ENCODE data around the gene TMEM200A. TPM values are rescaled to one million over a fixed set of nuclear protein-coding genes. Genes with fewer than 3 reads are reported as not detected.

Gene TMEM200A
- total and polyA plus RNA-seq, 2 experiments from 2014 or later, result 23.0 to 32.9 TPM

- H3K9me3 ChIP-seq (ENCODE audit: low read depth), result no peaks in the 10 kb centered on the region
- H4K20me1 ChIP-seq (ENCODE audit: insufficient read depth, poor library complexity, severe bottlenecking), result no peaks in the 10 kb centered on the region
- H3K4me1 ChIP-seq (ENCODE audit: insufficient read depth), result peaks cover 5% of the 10 kb centered on the region
- H3K36me3 ChIP-seq (replicated peaks; ENCODE audit: insufficient read depth, low read depth), result no peaks in the 10 kb centered on the region
- peak overlapping the region; percentile 32 for H3K27ac ChIP-seq
- no peak for TF ChIP-seq EZH2phosphoT487 (IDR thresholded peaks at IDR 0.05; ENCODE audit: low read depth, severe bottlenecking, unreplicated experiment)
- no peak for TF ChIP-seq CTCF (IDR thresholded peaks at IDR 0.05; ENCODE audit: poor library complexity)
- TF ChIP-seq EZH2 (IDR thresholded peaks at IDR 0.05; ENCODE audit: borderline replicate concordance), result no peak
- H3K9me2 ChIP-seq (replicated peaks; ENCODE audit: insufficient read depth), result no peaks in the 10 kb centered on the region
- H3K27me3 ChIP-seq, result no peaks in the 10 kb centered on the region
- no peak overlapping the region for H2AFZ ChIP-seq
- peak; percentile 60 for DNase-seq (ENCODE audit: low spot score)
- no peak overlapping the region for H3K4me2 ChIP-seq
- H3K4me3 ChIP-seq, result no peak overlapping the region
- H3K79me2 ChIP-seq, result peaks cover 37% of the 10 kb centered on the region
- WGBS (ENCODE audit: low lambda C conversion rate, missing lambda C conversion rate), result 46% methylated on average over 5 of the region's 5 CpGs
Measured at GRCh38 chr6:130385064-130385695, 19.4 kb downstream of the TMEM200A start.

- no peaks in the 10 kb centered on the region for H3K9me2 ChIP-seq (replicated peaks; ENCODE audit: insufficient read depth)
- TF ChIP-seq EZH2 (IDR thresholded peaks at IDR 0.05; ENCODE audit: borderline replicate concordance) (no peak), CTCF (IDR thresholded peaks at IDR 0.05; ENCODE audit: poor library complexity) (no peak), EZH2phosphoT487 (IDR thresholded peaks at IDR 0.05; ENCODE audit: low read depth, severe bottlenecking, unreplicated experiment) (no peak)
- peaks cover 16% of the 10 kb centered on the region for H3K79me2 ChIP-seq
- no peaks in the 10 kb centered on the region for H4K20me1 ChIP-seq (ENCODE audit: insufficient read depth, poor library complexity, severe bottlenecking)
- H2AFZ ChIP-seq, result no peak overlapping the region
- DNase-seq (ENCODE audit: low spot score), result no peak
- no peaks in the 10 kb centered on the region for H3K27me3 ChIP-seq
- no peak overlapping the region for H3K27ac ChIP-seq
- H3K4me1 ChIP-seq (ENCODE audit: insufficient read depth), result peaks cover 5% of the 10 kb centered on the region
- H3K9me3 ChIP-seq (ENCODE audit: low read depth), result no peaks in the 10 kb centered on the region
- no peak overlapping the region for H3K4me3 ChIP-seq
- WGBS (ENCODE audit: low lambda C conversion rate, missing lambda C conversion rate), result 87% methylated on average over 3 of the region's 3 CpGs
- no peaks in the 10 kb centered on the region for H3K36me3 ChIP-seq (replicated peaks; ENCODE audit: insufficient read depth, low read depth)
- H3K4me2 ChIP-seq, result no peak overlapping the region
Measured at GRCh38 chr6:130389142-130389541, 23.3 kb downstream of the TMEM200A start.

DNA sequence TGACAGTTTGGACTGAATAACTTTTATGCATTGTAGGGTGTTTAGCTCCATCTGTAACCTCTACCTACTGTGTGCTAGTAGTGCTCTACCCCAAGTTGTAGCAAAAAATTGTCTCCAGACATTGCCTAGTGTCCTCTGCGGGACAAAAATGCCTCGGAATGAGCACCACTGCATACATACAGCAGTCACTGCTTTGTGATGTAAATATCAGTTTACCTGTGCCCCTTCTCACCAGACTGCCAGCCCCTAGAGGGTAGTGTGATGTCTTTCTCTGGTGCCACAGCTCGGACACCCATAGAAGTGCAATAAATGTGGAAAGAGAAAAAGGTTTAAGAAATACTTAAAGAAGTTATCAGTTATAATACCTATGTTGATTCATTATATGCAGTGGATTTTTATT is 25.1 kb downstream of the TMEM200A start:
- H3K9me3 ChIP-seq (ENCODE audit: low read depth), result no peaks in the 10 kb centered on the region
- no peak for TF ChIP-seq EZH2phosphoT487 (IDR thresholded peaks at IDR 0.05; ENCODE audit: low read depth, severe bottlenecking, unreplicated experiment)
- TF ChIP-seq EZH2 (IDR thresholded peaks at IDR 0.05; ENCODE audit: borderline replicate concordance), result no peak
- no peak for TF ChIP-seq CTCF (IDR thresholded peaks at IDR 0.05; ENCODE audit: poor library complexity)
- no peaks in the 10 kb centered on the region for H3K36me3 ChIP-seq (replicated peaks; ENCODE audit: insufficient read depth, low read depth)
- H4K20me1 ChIP-seq (ENCODE audit: insufficient read depth, poor library complexity, severe bottlenecking), result no peaks in the 10 kb centered on the region
- WGBS (ENCODE audit: low lambda C conversion rate, missing lambda C conversion rate), result 93% methylated on average over 3 of the region's 3 CpGs
- H2AFZ ChIP-seq, result no peak overlapping the region
- no peaks in the 10 kb centered on the region for H3K27me3 ChIP-seq
- no peak overlapping the region for H3K4me3 ChIP-seq
- no peaks in the 10 kb centered on the region for H3K9me2 ChIP-seq (replicated peaks; ENCODE audit: insufficient read depth)
- no peak overlapping the region for H3K27ac ChIP-seq
- H3K4me1 ChIP-seq (ENCODE audit: insufficient read depth), result no peaks in the 10 kb centered on the region
- DNase-seq (ENCODE audit: low spot score), result no peak
- peaks cover 10% of the 10 kb centered on the region for H3K79me2 ChIP-seq
- H3K4me2 ChIP-seq, result no peak overlapping the region
